SKM-1 (cell line): ENCODE results near the gene ATG2B.
A peak's percentile ranks its signal among the peaks of the same experiment; 100 is the strongest.

Experiments used
- DNase-seq: peaks from one replicate; lab custom pipeline; 2025; ENCODE audit not compliant: unreplicated experiment; lab: John Stamatoyannopoulos, UW

Gene ATG2B

GRCh38 chr14:96362965-96363750 is at the start of gene ATG2B, which contains the start of gene GSKIP:
Gene ATG2B, minus strand, starts transcription at chr14:96363341. Its CDS starts 365 bp downstream, at chr14:96362976.
Gene GSKIP, plus strand, starts transcription at chr14:96363526. Its CDS starts 18,722 bp downstream, at chr14:96382248.
- DNase-seq: peak; percentile 9

GRCh38 chr14:96410119-96410518 is 47.0 kb upstream of the ATG2B start:
- no peak for DNase-seq

GRCh38 chr14:96409701-96410100 is 46.6 kb upstream of the ATG2B start:
- no peak for DNase-seq

GRCh38 chr14:96408608-96409007 is 45.5 kb upstream of the ATG2B start:
- DNase-seq: no peak

- DNase-seq: no peak
These were observed 44.9 kb upstream of the ATG2B start for GRCh38 chr14:96407935-96408570.

- no peak for DNase-seq
These were observed 42.5 kb upstream of the ATG2B start for GRCh38 chr14:96405677-96406076.

GRCh38 chr14:96403409-96403808 is 40.3 kb upstream of the ATG2B start:
- no peak for DNase-seq

GRCh38 chr14:96400495-96400894 is 37.4 kb upstream of the ATG2B start:
- no peak for DNase-seq

GRCh38 chr14:96399405-96399804 is 36.3 kb upstream of the ATG2B start:
- DNase-seq: no peak

- no peak for DNase-seq
These were observed 35.8 kb upstream of the ATG2B start for GRCh38 chr14:96398921-96399320.

GRCh38 chr14:96398432-96398831 is 35.3 kb upstream of the ATG2B start:
- no peak for DNase-seq

GRCh38 chr14:96394047-96394815 is 31.1 kb upstream of the ATG2B start:
- no peak for DNase-seq

GRCh38 chr14:96393071-96393691 is 30.0 kb upstream of the ATG2B start:
- no peak for DNase-seq

- DNase-seq: peak; percentile 42
These were observed 28.4 kb upstream of the ATG2B start for GRCh38 chr14:96391293-96392118.

GRCh38 chr14:96390965-96391292 is 27.8 kb upstream of the ATG2B start:
- no peak for DNase-seq

GRCh38 chr14:96385385-96385784 is 22.2 kb upstream of the ATG2B start:
- no peak for DNase-seq

- no peak for DNase-seq
These were observed 21.6 kb upstream of the ATG2B start for GRCh38 chr14:96384740-96385139.

GRCh38 chr14:96384053-96384452 is 20.9 kb upstream of the ATG2B start:
- DNase-seq: no peak

GRCh38 chr14:96383445-96383844 is 20.3 kb upstream of the ATG2B start:
- no peak for DNase-seq

GRCh38 chr14:96380735-96381134 is 17.6 kb upstream of the ATG2B start:
- DNase-seq: no peak

- no peak for DNase-seq
These were observed 13.0 kb upstream of the ATG2B start for GRCh38 chr14:96376093-96376492.
